DMS 273 (cell line): Measurements from ENCODE around the gene UBE2L3.
"Not testable (repeated sequence)": the region's sequence is repeated elsewhere in the genome, so short reads cannot be mapped to it uniquely, and the experiment has no call there.

Experiments used
- DNase-seq: peaks from one replicate; lab custom pipeline; 2025; ENCODE audit not compliant: unreplicated experiment; lab: John Stamatoyannopoulos, UW

The UBE2L3 gene

GRCh38 chr22:21567456-21568346 is at the start of gene UBE2L3:
TSS of gene UBE2L3 (plus strand) at chr22:21567714. CDS start at chr22:21567745, 31 bp downstream.
- peak; percentile 87 for DNase-seq

GRCh38 chr22:21526705-21527500 is 40.6 kb upstream of the UBE2L3 start:
- DNase-seq = not testable (repeated sequence)

- not testable (repeated sequence) for DNase-seq
Measured at GRCh38 chr22:21531525-21531924, 36.0 kb upstream of the UBE2L3 start.

GRCh38 chr22:21532863-21533648 is 34.5 kb upstream of the UBE2L3 start:
- not testable (repeated sequence) for DNase-seq

DNA sequence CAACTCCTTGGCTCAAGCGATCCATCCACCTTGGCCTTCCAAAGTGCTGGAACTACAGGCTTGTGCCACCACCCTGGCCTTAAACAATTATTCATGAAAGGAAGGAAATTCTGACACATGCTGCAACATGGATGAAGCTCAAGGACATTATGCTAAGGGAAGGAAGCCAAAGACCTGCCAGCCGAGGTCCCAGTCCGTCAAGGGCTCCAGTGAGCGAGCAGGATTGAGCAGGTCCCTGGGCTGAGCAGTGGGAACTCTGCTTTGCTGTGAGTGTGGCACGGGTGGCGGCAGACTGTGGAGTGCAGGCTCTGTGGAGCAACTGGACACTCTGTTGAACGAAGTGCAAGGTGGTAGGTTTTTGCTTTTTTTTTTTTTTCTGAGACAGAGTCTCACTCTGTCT is 27.7 kb upstream of the UBE2L3 start:
- not testable (repeated sequence) for DNase-seq

- DNase-seq = not testable (repeated sequence)
Measured at GRCh38 chr22:21544432-21545322, 22.8 kb upstream of the UBE2L3 start.

- not testable (repeated sequence) for DNase-seq
Measured at GRCh38 chr22:21549558-21549957, 18.0 kb upstream of the UBE2L3 start.

DNA sequence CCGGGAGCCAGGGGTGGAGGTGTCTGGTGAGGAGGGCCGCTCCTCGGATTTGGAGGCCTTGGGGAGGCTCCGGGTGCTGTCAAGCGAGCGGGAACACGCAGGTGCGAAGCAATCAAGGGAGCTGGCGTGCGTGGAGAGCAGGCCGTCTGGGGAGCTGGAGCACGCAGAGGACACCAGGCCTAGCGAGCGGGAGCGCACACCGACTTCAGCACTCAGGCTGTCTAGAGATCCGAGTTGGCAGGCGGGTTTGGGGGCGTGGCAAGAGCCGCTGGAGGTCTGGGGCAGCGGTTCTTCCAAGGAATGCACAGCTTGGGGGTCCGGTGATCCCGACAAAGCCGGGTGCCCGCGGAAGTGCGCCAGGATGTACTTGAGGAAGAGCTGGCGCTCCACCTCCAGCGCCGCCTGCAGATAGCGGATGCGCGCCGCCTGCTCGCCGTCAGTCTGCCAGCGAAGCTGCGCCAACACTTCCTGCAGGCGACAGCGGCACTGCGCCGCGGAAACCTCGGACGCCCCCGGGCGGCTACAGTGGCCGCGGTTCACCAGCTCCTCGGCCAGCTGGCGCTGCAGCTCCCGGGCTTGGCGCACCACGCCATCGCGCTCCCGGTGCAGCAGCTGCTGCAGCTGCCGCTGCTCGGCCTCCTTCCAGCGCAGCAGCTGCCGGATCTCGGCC is 17.4 kb upstream of the UBE2L3 start:
- DNase-seq = not testable (repeated sequence)

DNA sequence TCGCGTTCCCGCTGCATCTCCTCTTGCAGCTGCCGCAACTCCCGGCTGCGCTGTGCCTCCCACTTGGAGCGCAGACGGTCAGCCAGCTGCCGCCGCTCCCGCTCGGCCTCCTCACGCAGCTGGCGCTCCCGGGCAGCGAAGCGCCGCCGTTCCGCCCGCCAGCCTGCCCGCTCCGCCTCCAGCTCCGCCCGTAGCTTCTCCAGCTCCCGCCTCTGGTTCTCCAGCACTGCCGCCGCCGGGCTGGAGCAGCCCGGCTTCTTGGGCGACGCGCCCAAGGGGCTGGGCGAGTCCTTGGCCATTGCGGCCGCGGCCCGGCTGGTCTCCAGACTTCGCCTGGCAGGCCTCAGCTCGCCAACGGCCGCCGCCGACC is 16.9 kb upstream of the UBE2L3 start:
- DNase-seq = not testable (repeated sequence)

GRCh38 chr22:21551361-21551760 is 16.2 kb upstream of the UBE2L3 start, which contains the start of gene RIMBP3C:
TSS of gene RIMBP3C (minus strand) at chr22:21551461. CDS start at chr22:21550976, 485 bp downstream.
- not testable (repeated sequence) for DNase-seq

DNA sequence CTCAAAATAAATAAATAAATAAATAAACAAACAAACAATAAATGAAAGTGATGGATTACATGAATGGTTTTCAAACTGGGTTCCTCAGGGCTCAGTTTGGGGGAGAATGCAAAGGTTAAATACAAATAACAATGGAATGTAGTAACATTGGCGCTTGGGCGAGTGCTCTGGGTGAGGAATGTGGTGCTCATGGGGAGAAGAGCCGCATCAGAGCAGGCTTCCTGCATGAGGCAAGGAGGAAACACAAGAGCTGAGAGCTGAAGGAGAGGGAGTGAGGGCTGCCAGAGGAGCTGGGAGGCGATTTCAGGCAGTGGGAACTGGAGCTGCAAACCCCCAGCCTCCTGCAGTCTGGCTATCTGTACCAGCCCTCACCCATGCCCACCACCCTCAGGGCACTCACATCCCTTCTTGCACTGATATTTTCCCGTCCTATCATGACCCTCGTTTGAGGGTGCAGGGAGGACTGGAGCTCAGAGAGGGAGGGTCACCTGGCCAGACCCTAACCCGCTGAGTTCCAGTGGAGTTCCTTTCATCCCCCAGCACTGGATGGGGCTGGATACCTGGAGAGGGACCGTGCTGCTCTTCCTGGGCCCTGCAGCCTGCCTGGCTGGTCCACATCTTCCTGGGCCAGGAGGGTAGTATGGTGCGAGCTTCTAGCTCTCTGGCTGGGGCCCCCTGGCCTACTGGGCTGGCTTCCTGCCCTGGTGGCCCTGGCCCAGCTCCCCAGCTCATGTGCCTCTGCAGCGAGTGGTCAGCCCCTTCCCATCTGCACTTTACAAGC is 8.0 kb upstream of the UBE2L3 start:
- not testable (repeated sequence) for DNase-seq

DNA sequence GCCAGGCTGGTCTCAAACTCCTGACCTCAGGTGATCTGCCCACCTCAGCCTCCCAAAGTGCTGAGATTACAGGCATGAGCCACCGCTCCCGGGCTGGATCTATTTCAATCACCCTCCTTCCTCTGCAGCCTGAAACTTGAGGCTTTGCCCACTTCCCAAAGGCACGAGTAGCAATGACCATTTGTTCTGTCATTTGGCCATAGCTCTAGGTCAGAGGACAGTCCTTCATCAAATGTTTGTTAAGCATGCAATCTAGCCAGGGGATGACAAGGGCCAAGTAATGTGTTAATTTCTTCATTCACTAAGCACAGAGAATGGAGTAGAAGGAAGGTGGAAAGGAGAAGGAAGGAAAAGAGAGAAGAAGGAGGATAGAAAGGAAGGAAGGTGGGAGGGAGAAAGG is 6.9 kb upstream of the UBE2L3 start:
- not testable (repeated sequence) for DNase-seq

- DNase-seq = no peak
Measured at GRCh38 chr22:21563912-21564311, 3.6 kb upstream of the UBE2L3 start.

- DNase-seq = peak; percentile 21
Measured at GRCh38 chr22:21564411-21564810, 3.1 kb upstream of the UBE2L3 start.

- peak; percentile 45 for DNase-seq
Measured at GRCh38 chr22:21568347-21569075, 997 bp downstream of the UBE2L3 start.

GRCh38 chr22:21569076-21569427 is 1.5 kb downstream of the UBE2L3 start:
- DNase-seq = not testable (repeated sequence)

GRCh38 chr22:21569459-21570170 is 2.1 kb downstream of the UBE2L3 start:
- DNase-seq = no peak
